ENCODE results near the gene NCAM1.

GRCh38 chr11:113142508-113142907, 181.3 kb downstream of the NCAM1 start:
- no peak for TF ChIP-seq CTCF (IDR thresholded peaks at IDR 0.05)
- no peak for TF ChIP-seq POLR2AphosphoS5 (IDR thresholded peaks at IDR 0.05)
- no peak for TF ChIP-seq POLR2A (IDR thresholded peaks at IDR 0.05)

Measured in sigmoid colon (tissue), 4 donors.